ENCODE data around the gene TMC1. TPM values are rescaled to one million over a fixed set of nuclear protein-coding genes. Genes with fewer than 3 reads are reported as not detected.

The TMC1 gene
- total RNA-seq, 1 experiment from 2014 or later: not detected

DNA sequence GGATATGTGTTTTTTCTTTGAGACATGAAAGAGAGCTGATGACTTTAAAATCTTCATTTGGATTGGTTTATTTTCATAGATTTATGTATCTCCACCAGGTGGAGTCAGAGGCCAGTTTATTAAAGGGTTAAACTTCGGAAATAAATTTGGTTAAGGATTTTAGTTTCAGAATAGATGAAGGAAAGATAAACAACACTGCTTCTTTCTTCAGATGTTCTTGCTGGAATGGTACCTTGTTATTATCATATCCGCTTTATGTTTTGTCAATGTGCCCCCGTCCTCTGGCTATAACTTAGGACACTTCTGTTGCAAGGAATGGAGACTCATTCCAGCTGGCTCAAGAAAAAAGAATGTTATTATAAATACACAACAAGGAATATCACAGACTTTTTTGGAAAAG is 350.3 kb downstream of the TMC1 start:
- DNase-seq (ENCODE audit: low read depth): no peak

GRCh38 chr9:72872718-72873117 is 351.3 kb downstream of the TMC1 start:
- no peak for DNase-seq (ENCODE audit: low read depth)

- DNase-seq (ENCODE audit: low read depth): no peak
Measured at GRCh38 chr9:72873456-72873855, 352.0 kb downstream of the TMC1 start.

DNA sequence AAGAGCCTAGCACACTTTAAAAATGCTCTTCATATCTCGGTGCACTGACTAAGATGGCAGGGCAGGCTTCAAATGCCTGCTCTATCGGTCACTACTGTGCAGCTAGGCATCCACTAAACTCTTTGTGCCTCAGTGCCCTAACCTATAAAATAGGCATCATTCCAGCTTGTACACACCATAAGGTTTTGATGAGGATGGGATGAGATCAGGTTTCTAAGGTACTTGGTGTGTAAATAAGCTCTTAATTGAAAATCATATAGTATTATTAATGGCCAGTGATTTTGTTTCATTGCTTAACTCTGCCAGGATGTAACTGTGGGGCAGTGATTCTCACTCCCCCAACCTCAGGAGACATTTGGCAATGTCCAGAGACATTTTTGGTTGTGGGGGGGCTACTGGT is 352.9 kb downstream of the TMC1 start:
- DNase-seq (ENCODE audit: low read depth): no peak

- DNase-seq (ENCODE audit: low read depth): no peak
Measured at GRCh38 chr9:72875221-72875620, 353.8 kb downstream of the TMC1 start.

DNA sequence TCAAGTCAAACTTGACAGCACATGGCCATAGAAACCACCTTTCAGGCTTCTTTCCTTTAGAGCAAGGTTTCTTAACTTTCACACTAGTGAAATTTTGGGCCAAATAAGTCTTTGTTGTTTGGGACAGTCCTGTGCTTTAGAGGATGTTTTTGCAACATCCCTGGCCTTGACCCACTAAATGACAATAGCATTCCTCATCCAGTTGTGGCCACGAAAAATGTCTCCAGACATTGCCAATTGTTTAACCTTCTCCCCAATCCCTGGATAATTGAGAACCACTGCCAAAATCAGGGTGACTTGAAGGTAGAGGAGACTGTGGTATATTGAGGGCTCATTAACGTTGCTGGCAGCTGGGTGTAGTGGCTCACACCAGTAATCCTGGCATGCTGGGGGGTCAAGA is 359.4 kb downstream of the TMC1 start:
- no peak for DNase-seq (ENCODE audit: low read depth)

DNA sequence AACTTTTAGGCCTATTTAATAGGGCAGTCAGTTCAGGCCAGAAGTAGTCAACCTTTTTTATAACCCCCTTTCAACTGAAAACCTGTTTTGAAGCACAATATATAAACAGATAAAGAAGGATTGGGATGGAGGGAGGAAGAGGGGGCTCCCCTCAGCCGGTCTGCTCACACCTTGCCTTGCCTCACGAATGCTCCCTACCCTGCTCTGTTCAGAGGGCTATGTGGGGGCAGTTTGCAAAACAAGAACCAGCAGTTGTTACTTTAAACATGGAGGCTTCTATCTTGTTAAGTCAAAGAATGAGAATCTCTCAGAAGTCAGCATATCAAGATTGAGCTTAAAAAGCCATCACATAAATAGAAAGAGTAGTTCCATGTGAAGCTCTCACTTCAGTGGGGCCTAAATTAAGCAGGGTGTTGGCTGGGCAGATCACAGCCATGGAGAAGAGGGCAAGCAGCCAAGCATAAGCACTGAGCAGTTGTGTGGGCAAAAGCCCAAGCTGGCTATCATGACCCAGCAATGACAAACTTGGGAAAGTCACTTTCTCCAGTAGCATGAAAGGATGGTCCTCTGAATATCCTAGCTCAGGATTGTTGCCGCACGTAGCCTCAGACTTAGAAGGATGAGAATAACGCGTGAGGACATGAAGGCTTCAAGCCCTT is 360.8 kb downstream of the TMC1 start:
- DNase-seq (ENCODE audit: low read depth): no peak

GRCh38 chr9:72883875-72884274 is 362.5 kb downstream of the TMC1 start:
- no peak for DNase-seq (ENCODE audit: low read depth)

- DNase-seq (ENCODE audit: low read depth): no peak
Measured at GRCh38 chr9:72884508-72884907, 363.1 kb downstream of the TMC1 start.

Other genes with a start within 250 kb of the TMC1 start
- gene ZFAND5, start 156.4 kb upstream of the TMC1 start, total RNA-seq (2014; rRNA removed; shearing (Covaris generic)): 92.4 and 115 TPM in 2 replicates